ENCODE results near the gene C1orf94. TPM values are rescaled to one million over a fixed set of nuclear protein-coding genes. Genes with fewer than 3 reads are reported as not detected.

The C1orf94 gene
- total and polyA plus RNA-seq, 10 of the 15 experiments (the other 5 are each of a cell fraction or from before 2014, with no cell fraction given), result not detected

- TF ChIP-seq IRF3 (IDR thresholded peaks at IDR 0.05), result no peak
- TF ChIP-seq BMI1 (IDR thresholded peaks at IDR 0.05; ENCODE audit: borderline replicate concordance), result no peak
- no peak for TF ChIP-seq ESRRA (IDR thresholded peaks at IDR 0.05; ENCODE audit: low read length)
- no peak for TF ChIP-seq SMAD5 (IDR thresholded peaks at IDR 0.05; ENCODE audit: low read depth)
- TF ChIP-seq NR2F1 (conservative IDR thresholded peaks at IDR 0.05), result no peak
- no peak for TF ChIP-seq ZNF592 (IDR thresholded peaks at IDR 0.05)
- no peak for TF ChIP-seq RAD51 (IDR thresholded peaks at IDR 0.05)
- no peak for TF ChIP-seq STAT1 (conservative IDR thresholded peaks at IDR 0.05)
- TF ChIP-seq EED (IDR thresholded peaks at IDR 0.05; ENCODE audit: low read depth), result no peak
- no peak for TF ChIP-seq POLR2AphosphoS5 (IDR thresholded peaks at IDR 0.05; ENCODE audit: low read length)
- TF ChIP-seq HDAC6 (IDR thresholded peaks at IDR 0.05; ENCODE audit: unreplicated experiment), result no peak
- no peak for TF ChIP-seq ATF3 (IDR thresholded peaks at IDR 0.05; ENCODE audit: borderline replicate concordance, extremely low read depth, low read depth, low read length)
Measured at GRCh38 chr1:34192621-34193020, 15.9 kb downstream of the C1orf94 start (continued).

Measured in GM12878 (cell line).